IPS DF 4.7 (cell line): Measurements from ENCODE around the gene RFX3.

Source experiments
- DNase-seq: peaks from one replicate; pipeline ENCODE4 v3.0.0-alpha.2; 2013; ENCODE audit warnings: low spot score; ENCODE audit errors: extremely low read depth

Gene RFX3

GRCh38 chr9:3434594-3434993, 91.2 kb downstream of the RFX3 start:
- no peak for DNase-seq

- DNase-seq, result no peak
Measured at GRCh38 chr9:3433754-3434153, 92.0 kb downstream of the RFX3 start.

- no peak for DNase-seq
Measured at GRCh38 chr9:3433066-3433465, 92.7 kb downstream of the RFX3 start.

- DNase-seq, result no peak
Measured at GRCh38 chr9:3431890-3432289, 93.9 kb downstream of the RFX3 start.

GRCh38 chr9:3419893-3420292, 105.9 kb downstream of the RFX3 start:
- DNase-seq, result no peak

GRCh38 chr9:3415906-3416305, 109.9 kb downstream of the RFX3 start:
- DNase-seq, result no peak

GRCh38 chr9:3413984-3414383, 111.8 kb downstream of the RFX3 start:
- no peak for DNase-seq

GRCh38 chr9:3410461-3410860, 115.3 kb downstream of the RFX3 start:
- DNase-seq, result no peak

GRCh38 chr9:3409453-3409852, 116.3 kb downstream of the RFX3 start:
- no peak for DNase-seq

GRCh38 chr9:3403315-3403714, 122.5 kb downstream of the RFX3 start:
- DNase-seq, result no peak

- DNase-seq, result no peak
Measured at GRCh38 chr9:3401221-3401954, 124.4 kb downstream of the RFX3 start.

GRCh38 chr9:3398232-3398648, 127.6 kb downstream of the RFX3 start:
- DNase-seq, result no peak

GRCh38 chr9:3397766-3398165, 128.0 kb downstream of the RFX3 start:
- DNase-seq, result no peak

- DNase-seq, result no peak
Measured at GRCh38 chr9:3391414-3391813, 134.4 kb downstream of the RFX3 start.

- DNase-seq, result no peak
Measured at GRCh38 chr9:3386753-3387152, 139.0 kb downstream of the RFX3 start.

GRCh38 chr9:3385871-3386270, 139.9 kb downstream of the RFX3 start:
- DNase-seq, result no peak

- no peak for DNase-seq
Measured at GRCh38 chr9:3371842-3372241, 154.0 kb downstream of the RFX3 start.

GRCh38 chr9:3370715-3371114, 155.1 kb downstream of the RFX3 start:
- no peak for DNase-seq

- DNase-seq, result no peak
Measured at GRCh38 chr9:3367185-3367584, 158.6 kb downstream of the RFX3 start.

GRCh38 chr9:3361689-3362392, 164.0 kb downstream of the RFX3 start:
- DNase-seq, result no peak

- no peak for DNase-seq
Measured at GRCh38 chr9:3361116-3361515, 164.7 kb downstream of the RFX3 start.

GRCh38 chr9:3360245-3360644, 165.6 kb downstream of the RFX3 start:
- no peak for DNase-seq

GRCh38 chr9:3359778-3360177, 166.0 kb downstream of the RFX3 start:
- DNase-seq, result no peak
